HUES6 (cell line): ENCODE measurements around the gene CKAP4.

Source experiments
- H3K27ac ChIP-seq: 2 replicates; pipeline ENCODE4 v1.7.0; 2013; ENCODE audit warnings: low read depth, mild to moderate bottlenecking, low read length, inconsistent platforms
- H3K27me3 ChIP-seq: 2 replicates; pipeline ENCODE4 v1.6.1; 2013; ENCODE audit warnings: low read length; ENCODE audit not compliant: control insufficient read depth, insufficient read depth
- H3K36me3 ChIP-seq: 2 replicates; pipeline ENCODE4 v1.6.1; 2013; ENCODE audit warnings: low read length; ENCODE audit not compliant: control insufficient read depth, insufficient read depth
- H3K4me1 ChIP-seq: 2 replicates; pipeline ENCODE4 v1.6.1; 2013; ENCODE audit warnings: low read length; ENCODE audit not compliant: control insufficient read depth, insufficient read depth
- H3K4me3 ChIP-seq: 2 replicates; pipeline ENCODE4 v1.5.1; 2013; ENCODE audit warnings: low read depth, low read length
- H3K9ac ChIP-seq: one replicate; pipeline ENCODE4 v1.6.1; 2013; ENCODE audit warnings: mild to moderate bottlenecking, low read length
- H3K9me3 ChIP-seq: 2 replicates; pipeline ENCODE4 v1.6.1; 2013; ENCODE audit warnings: low read depth, low read length; ENCODE audit not compliant: control insufficient read depth, insufficient read depth

The CKAP4 gene

DNA sequence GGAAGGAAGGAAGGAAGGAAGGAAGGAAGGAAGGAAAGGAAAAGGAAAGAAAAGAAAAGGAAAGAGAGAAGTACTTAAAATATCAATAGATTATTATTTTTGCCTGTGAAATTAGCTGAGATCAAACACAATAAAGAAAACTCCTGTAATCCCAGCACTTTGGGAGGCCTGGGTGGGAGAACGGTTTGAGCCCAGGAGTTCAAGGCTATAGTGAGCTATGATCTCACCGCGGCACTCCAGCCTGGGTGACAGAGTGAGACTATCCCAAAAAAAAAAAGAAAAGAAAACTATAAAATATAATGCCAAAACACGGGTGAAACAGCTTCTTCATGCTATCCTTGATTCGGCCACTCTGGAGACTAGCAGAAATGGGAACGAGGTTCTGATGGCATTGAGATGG, 26.2 kb upstream of the CKAP4 start:
- no peak overlapping the region for H3K27ac ChIP-seq
- no peak overlapping the region for H3K9ac ChIP-seq
- no peaks in the 10 kb centered on the region for H3K27me3 ChIP-seq
- H3K9me3 ChIP-seq = no peaks in the 10 kb centered on the region
- no peaks in the 10 kb centered on the region for H3K4me1 ChIP-seq
- no peak overlapping the region for H3K4me3 ChIP-seq
- no peaks in the 10 kb centered on the region for H3K36me3 ChIP-seq

DNA sequence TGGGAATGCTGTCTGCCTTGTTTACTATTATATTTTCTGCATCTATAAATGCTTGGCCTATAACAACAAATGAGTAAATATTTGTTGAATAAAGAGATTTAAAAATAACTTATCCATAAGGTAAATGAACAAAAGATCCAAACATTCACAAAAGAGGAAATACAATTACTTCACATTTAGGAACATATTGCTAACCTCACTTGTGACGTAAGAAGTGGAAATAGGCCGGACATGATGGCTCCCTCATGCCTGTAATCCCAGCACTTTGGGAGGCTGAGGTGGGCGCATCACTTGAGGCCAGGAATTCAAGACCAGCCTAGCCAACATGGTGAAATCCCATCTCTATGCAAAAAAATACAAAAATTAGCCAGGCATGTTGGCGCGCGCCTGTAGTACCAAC, 25.7 kb upstream of the CKAP4 start:
- no peaks in the 10 kb centered on the region for H3K36me3 ChIP-seq
- H3K27me3 ChIP-seq = no peaks in the 10 kb centered on the region
- H3K4me1 ChIP-seq = no peaks in the 10 kb centered on the region
- H3K4me3 ChIP-seq = no peak overlapping the region
- no peak overlapping the region for H3K9ac ChIP-seq
- no peak overlapping the region for H3K27ac ChIP-seq
- H3K9me3 ChIP-seq = no peaks in the 10 kb centered on the region

DNA sequence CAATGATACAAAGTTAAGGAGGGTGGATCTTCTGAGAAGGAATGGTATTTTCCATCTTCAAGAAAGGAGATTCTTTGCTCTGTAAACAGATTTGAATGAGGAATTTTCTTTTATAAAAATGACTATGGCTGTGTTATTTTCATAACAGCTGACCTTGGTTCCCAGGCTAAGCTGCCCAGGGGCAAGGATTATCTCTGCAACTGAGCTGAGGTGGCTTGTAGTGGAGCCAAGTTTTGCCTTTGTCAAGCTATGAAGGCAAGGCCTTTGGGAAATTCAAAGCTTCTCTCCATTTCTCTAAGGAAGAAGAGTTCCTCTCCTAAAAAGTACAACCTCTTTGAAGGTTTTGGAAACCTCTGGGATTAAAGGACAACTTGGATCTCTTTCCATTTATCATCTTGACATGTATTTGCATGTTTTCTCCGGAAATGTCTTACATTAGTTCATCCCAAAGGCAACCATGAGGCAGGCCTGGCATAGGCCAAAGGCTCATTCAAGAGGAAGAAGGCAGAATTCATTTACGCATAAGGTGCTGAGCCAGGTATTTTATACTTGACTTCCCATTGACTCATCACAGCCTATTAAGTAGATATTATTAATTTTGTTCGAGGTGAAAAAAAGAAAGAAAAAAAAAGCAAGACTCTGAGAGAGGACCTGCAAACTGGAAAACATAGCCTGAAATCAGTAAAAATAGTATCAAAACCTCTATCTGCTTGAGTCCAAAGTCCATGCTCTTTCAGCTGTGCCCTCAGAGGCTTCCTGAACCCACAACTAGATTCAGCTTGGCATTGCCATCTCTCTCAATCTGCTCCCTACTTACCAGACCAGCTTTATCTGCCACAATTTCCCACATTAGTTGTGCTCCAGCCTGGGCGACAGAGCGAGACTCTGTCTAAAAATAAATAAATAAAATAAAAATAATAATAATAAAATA, 24.0 kb upstream of the CKAP4 start:
- H3K27me3 ChIP-seq = no peaks in the 10 kb centered on the region
- no peak overlapping the region for H3K4me3 ChIP-seq
- H3K9ac ChIP-seq = no peak overlapping the region

DNA sequence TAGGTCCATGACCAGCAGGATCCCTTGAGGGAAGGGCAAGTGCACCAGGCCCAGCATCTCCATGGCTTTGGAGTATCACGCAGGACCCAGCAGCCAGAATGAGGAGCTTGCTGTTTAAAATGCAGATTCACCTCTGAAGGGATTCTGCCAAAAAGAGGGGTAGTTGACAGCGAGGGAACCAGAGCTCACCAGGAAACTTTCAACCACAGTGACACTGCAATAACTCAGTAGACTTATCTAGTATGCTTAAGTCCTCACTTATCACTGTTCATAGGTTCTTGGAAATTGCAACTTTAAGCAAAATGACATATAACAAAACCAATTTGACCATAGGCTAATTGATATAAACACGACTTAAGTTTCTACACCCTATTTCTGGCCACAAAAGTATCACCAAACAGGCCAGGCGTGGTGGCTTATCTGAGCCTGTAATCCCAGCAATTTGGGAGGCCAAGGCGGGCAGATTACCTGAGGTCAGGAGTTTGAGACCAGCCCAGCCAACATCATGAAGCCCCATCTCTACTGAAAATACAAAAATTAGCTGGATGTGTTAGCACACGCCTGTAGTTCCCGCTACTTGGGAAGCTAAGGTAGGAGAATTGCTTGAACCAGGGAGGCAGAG, 21.4 kb upstream of the CKAP4 start:
- no peak overlapping the region for H3K27ac ChIP-seq
- H3K4me1 ChIP-seq = no peaks in the 10 kb centered on the region
- no peak overlapping the region for H3K9ac ChIP-seq
- H3K27me3 ChIP-seq = no peaks in the 10 kb centered on the region
- H3K9me3 ChIP-seq = no peaks in the 10 kb centered on the region
- H3K4me3 ChIP-seq = no peak overlapping the region
- H3K36me3 ChIP-seq = no peaks in the 10 kb centered on the region

More for the DNA sequence above, 24.0 kb upstream of the CKAP4 start:
- Histone ChIP-seq H3K9me3 (no peaks in the 10 kb centered on the region), H3K27ac (no peak overlapping the region), H3K36me3 (no peaks in the 10 kb centered on the region), H3K4me1 (no peaks in the 10 kb centered on the region)

DNA sequence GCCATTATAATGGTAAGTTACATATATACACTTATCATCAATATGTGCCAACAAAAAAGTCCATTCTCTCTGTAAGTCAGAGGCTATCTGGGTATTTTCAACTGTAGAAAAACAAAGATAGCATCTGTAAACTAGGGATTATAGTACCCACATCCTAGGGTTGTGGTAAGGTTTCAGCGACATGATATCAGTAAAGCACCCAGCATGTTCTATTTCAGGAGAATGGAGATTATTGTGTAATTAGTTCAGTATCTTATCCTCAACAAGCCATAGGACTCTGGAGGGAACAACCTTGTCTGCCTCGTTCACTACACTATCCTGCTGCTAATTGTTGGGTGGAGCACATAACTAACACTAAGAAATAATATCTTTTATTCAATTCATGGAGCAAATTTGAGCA, 19.7 kb upstream of the CKAP4 start:
- H3K27me3 ChIP-seq = no peaks in the 10 kb centered on the region
- H3K4me3 ChIP-seq = no peak overlapping the region
- no peaks in the 10 kb centered on the region for H3K4me1 ChIP-seq
- H3K27ac ChIP-seq = no peak overlapping the region
- no peaks in the 10 kb centered on the region for H3K9me3 ChIP-seq
- H3K9ac ChIP-seq = no peak overlapping the region
- H3K36me3 ChIP-seq = no peaks in the 10 kb centered on the region

DNA sequence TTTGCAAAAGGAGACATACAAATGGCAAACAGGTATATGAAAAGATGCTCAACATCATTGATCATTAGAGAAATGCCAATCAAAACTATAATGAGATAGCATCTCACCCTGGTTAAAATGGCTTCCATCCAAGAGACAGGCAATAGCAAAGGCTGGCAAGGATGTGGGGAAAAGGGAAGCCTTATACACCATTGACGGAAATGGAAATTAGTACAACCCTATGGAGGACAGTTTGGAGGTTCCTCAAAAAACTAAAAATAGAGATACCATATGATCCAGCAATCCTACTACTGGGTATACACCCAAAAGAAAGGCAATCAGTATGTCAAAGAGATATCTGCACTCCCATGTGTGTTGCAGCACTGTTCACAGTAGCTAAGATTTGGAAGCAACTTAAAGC, 17.3 kb upstream of the CKAP4 start:
- Histone ChIP-seq H3K4me3 (no peak overlapping the region), H3K27ac (no peak overlapping the region), H3K36me3 (no peaks in the 10 kb centered on the region), H3K9me3 (no peaks in the 10 kb centered on the region), H3K9ac (no peak overlapping the region), H3K27me3 (no peaks in the 10 kb centered on the region), H3K4me1 (no peaks in the 10 kb centered on the region)

DNA sequence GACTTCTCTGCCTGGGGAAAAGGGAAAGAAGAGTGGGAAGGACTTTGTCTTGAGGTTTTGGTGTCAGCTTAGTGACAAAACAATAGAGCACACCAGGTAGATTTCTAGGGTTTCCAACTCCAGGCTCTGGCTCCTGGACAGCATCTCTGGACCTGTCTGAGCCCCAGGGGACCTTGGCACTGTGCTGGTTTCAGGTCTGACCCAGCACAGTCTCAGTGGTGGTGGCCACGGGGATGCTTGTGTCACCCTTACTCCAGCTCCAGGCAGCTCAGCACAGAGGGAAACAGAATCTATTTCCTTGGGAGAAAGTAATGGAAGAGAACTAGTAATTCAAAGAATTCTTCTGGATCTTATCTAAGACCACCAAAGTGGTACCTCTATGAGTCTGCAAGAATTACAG, 11.1 kb upstream of the CKAP4 start:
- H3K9ac ChIP-seq = no peak overlapping the region
- peaks cover 12% of the 10 kb centered on the region for H3K4me1 ChIP-seq
- H3K4me3 ChIP-seq = no peak overlapping the region
- no peaks in the 10 kb centered on the region for H3K9me3 ChIP-seq
- no peak overlapping the region for H3K27ac ChIP-seq
- no peaks in the 10 kb centered on the region for H3K27me3 ChIP-seq
- no peaks in the 10 kb centered on the region for H3K36me3 ChIP-seq

DNA sequence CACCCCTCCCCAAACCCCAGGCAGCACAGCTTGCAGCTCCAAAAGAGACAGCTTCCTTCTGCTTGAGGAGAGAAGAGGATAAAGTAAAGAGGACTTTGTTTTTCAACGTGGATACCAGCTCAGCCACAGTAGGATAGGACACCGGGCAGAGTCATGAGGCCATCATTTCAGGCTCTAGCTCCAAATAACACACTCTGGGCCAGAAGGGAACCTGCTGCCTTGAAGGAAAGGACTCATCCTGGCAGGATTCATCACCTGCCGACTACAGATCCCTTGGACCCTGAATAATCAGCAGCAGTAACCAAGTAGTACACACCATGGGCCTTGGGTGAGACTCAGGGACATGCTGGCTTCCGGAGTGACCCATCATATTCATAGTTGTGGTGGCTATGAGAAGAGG, 10.4 kb upstream of the CKAP4 start:
- H3K4me1 ChIP-seq = peaks cover 15% of the 10 kb centered on the region
- no peak overlapping the region for H3K27ac ChIP-seq
- H3K9ac ChIP-seq = no peak overlapping the region
- no peak overlapping the region for H3K4me3 ChIP-seq
- H3K36me3 ChIP-seq = no peaks in the 10 kb centered on the region
- no peaks in the 10 kb centered on the region for H3K27me3 ChIP-seq
- H3K9me3 ChIP-seq = no peaks in the 10 kb centered on the region

DNA sequence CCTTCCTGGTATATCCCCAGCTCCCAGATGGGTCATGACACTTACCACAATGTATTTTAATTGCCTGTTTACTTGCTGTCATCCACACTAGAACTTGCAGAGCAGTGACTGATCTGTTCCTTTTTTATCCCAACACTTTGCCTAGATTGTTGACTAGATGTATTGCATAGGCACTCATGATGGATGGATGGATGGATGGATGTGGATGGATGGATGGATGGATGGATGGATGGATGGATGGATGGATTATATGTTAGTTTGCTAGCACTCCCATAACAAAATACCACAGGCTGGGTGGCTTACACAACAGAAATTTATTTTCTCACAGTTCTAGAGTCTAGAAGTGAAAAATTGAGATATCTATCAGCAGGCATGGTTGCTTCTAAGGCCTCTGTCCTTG, 8.7 kb upstream of the CKAP4 start:
- H3K27me3 ChIP-seq = no peaks in the 10 kb centered on the region
- no peak overlapping the region for H3K9ac ChIP-seq
- H3K4me3 ChIP-seq = no peak overlapping the region
- no peaks in the 10 kb centered on the region for H3K36me3 ChIP-seq
- H3K27ac ChIP-seq = no peak overlapping the region
- no peaks in the 10 kb centered on the region for H3K9me3 ChIP-seq
- H3K4me1 ChIP-seq = peaks cover 15% of the 10 kb centered on the region

DNA sequence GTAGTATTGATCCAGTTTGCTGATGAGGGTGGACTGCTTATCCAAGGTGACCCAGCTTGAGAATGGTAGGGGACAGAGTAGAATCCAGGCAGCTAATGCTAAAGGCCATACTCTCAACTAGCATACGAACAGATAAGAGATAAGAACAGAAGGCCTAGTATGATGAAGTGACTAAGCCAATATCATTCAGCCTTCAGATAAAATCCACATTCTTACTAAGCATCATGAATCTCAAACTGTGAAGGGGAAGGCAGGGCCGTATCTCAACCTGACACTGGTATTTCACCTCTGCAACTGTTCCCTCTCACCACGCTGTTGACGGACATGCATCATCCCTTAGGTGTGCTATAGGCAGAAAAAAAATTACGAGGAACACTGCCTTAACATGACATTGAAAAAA, 8.1 kb upstream of the CKAP4 start:
- Histone ChIP-seq H3K27me3 (no peaks in the 10 kb centered on the region), H3K4me1 (peaks cover 18% of the 10 kb centered on the region), H3K27ac (no peak overlapping the region), H3K4me3 (no peak overlapping the region), H3K9ac (no peak overlapping the region), H3K9me3 (no peaks in the 10 kb centered on the region), H3K36me3 (no peaks in the 10 kb centered on the region)

DNA sequence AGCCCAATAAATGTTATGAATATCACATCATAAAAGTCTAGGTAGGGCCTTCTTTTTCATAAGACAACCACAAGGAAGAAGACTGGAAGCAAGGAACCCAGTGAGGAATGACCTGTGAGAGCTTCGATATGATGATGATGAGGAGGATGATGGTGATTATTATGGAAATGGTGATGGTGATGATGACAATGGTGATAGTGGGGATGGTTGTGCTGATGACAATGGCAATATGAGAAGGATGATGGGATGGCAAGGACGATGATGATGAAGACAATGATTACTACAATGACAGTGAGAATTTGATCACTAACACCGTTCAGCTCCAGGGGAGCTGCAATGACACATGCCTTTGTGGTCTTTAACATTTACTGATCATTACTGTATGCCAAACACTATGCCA, 7.7 kb upstream of the CKAP4 start:
- H3K27me3 ChIP-seq = no peaks in the 10 kb centered on the region
- no peak overlapping the region for H3K4me3 ChIP-seq
- H3K36me3 ChIP-seq = no peaks in the 10 kb centered on the region
- H3K9me3 ChIP-seq = no peaks in the 10 kb centered on the region
- H3K4me1 ChIP-seq = peaks cover 18% of the 10 kb centered on the region
- no peak overlapping the region for H3K27ac ChIP-seq
- H3K9ac ChIP-seq = no peak overlapping the region
